AG09309 (cell line): Measurements from ENCODE around the gene CDC14A.

Experiments used
- DNase-seq: peaks from one replicate; pipeline ENCODE4 v3.0.0-alpha.2; 2010; ENCODE audit warnings: low read depth
- H3K4me3 ChIP-seq: 2 replicates; pipeline ENCODE4 v1.5.1; 2011; ENCODE audit warnings: mild to moderate bottlenecking, low read depth, low read length, moderate library complexity; ENCODE audit not compliant: control insufficient read depth
- TF ChIP-seq, protein P1 (sequence below): IDR thresholded peaks from 2 replicates; pipeline ENCODE4 v1.5.1; 2011; ENCODE audit warnings: mild to moderate bottlenecking, low read depth, low read length, inconsistent platforms; ENCODE audit not compliant: insufficient read depth, control insufficient read depth; ENCODE audit errors: missing control alignments

The CDC14A gene

DNA sequence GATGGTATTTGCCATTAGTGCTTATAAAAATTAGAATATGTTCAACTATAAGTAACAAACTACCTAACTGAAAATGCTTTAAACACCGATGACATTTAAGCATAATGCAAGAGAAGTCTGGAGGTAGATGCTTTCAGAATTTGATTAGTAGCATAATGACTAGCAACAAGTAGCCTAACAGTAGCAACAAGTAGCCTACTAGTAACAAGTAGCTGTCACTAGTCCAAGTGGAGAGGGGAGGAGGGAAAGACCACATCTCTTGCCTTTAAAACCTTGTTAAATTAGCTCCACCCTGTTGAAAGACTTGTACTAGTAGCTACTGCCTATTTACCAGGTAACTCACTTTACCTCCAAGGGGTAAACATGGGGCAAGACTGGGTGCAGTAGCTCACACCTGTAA lies 193.5 kb downstream of the CDC14A start:
- no peak overlapping the region for H3K4me3 ChIP-seq
- TF ChIP-seq, protein P1, sequence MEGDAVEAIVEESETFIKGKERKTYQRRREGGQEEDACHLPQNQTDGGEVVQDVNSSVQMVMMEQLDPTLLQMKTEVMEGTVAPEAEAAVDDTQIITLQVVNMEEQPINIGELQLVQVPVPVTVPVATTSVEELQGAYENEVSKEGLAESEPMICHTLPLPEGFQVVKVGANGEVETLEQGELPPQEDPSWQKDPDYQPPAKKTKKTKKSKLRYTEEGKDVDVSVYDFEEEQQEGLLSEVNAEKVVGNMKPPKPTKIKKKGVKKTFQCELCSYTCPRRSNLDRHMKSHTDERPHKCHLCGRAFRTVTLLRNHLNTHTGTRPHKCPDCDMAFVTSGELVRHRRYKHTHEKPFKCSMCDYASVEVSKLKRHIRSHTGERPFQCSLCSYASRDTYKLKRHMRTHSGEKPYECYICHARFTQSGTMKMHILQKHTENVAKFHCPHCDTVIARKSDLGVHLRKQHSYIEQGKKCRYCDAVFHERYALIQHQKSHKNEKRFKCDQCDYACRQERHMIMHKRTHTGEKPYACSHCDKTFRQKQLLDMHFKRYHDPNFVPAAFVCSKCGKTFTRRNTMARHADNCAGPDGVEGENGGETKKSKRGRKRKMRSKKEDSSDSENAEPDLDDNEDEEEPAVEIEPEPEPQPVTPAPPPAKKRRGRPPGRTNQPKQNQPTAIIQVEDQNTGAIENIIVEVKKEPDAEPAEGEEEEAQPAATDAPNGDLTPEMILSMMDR, result no peak
- no peak for DNase-seq

DNA sequence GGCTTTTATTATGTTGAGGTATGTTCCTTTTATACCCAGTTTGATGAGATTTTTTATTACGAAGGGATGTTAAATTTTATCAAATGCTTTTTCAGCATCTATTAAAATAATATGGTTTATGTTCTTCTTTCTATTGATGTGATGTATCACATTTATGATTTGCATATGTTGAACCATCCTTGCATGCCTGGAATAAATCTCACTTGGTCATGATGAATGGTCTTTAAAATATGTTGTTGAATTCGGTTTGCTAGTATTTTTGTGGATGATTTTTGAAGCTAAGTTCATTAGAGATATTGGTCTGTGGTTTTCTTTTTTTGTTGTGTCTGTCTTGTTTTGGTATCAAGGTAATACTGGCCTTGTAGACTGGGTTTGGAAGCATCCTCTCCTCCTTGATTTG lies 199.7 kb downstream of the CDC14A start:
- no peak overlapping the region for H3K4me3 ChIP-seq
- TF ChIP-seq, protein P1, result no peak
- no peak for DNase-seq

DNA sequence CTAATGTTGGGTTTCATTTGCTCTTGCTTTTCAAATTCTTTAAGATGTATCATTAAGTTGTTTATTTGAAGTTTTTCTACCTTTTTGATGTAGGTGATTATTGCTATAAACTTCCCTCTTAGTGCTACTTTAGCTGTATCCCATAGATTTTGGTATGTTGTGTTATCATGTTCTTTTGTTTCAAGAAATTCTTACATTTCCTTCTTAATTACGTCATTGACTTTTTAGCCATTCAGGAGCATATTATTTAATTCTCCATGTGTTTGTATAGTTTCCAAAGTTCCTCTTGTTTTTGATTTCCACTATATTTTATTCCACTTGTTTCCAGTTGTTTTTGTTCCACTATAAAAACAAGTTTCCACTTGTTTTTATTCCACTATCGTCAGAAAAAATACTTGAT lies 200.6 kb downstream of the CDC14A start:
- TF ChIP-seq, protein P1, result no peak
- no peak for DNase-seq
- no peak overlapping the region for H3K4me3 ChIP-seq

DNA sequence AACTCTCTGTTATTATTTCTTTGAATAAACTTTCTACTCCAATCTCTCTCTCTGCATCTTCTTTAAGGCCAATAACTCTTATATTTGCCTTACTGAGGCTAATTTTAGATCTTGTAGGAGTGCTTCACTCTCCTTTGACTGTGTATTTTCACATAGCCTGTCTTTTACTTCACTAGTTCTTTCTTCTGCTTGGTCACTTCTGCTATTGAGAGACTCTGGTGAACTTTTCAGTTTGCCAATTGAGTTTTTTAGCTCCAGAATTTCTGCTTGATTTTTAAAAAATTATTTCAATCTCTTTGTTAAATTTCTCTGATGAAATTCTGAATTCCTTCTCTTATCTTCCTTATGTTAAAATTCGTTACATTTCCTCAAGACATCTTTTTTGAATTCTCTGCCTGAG lies 203.9 kb downstream of the CDC14A start:
- no peak for DNase-seq
- TF ChIP-seq, protein P1, result no peak
- no peak overlapping the region for H3K4me3 ChIP-seq

DNA sequence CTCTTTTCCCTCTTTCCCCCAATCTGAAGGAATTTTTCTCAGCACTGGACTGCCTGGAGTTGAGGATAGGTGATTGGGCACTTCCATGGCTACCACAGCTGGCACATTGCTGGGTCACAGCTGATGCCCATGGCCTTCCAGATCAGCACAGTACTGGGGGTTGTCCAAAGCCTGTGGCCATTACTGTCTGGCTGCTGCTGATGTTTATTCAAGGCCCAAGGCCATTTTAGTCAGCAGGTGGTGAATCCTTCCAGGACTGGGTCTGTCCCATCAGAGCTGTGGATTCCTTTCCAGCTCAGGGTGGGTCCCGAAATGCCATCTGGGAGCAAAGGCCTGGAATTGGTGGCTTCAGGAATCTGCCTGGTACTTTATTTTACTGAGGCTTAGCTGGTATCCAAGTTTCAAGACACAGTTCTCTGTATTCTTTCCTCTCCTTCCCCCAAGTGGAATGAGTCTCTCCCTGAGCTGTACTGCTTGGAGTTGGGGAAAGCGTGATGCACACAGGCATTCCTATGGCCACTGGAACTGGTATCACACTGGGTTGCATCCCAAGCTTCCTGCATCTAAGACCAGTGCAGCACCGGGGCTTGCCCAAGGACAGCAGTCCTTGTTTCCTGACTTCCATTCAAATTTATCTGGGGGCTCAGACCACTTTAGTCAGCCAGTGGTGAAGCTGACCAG lies 204.8 kb downstream of the CDC14A start:
- no peak overlapping the region for H3K4me3 ChIP-seq
- no peak for DNase-seq

DNA sequence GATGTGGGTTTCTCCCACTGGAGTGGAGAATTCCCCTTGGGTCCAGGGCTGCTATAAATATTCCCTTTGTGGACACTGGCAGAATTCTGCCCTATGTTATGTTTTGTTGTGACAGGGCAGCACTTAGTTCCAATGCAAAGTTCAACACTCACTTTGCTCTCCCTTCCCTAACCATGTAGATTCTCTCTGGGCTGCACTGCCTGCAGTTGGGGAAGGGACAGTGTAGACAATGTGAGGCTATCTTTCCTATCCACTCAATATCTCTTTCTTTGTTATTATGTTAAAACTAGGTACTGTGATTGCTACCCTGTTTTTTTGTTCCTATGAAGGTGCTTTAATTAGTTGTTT lies 205.3 kb downstream of the CDC14A start:
- DNase-seq, result no peak
- H3K4me3 ChIP-seq, result no peak overlapping the region
- TF ChIP-seq, protein P1, result no peak

More for the DNA sequence above, 204.8 kb downstream of the CDC14A start:
- TF ChIP-seq, protein P1, result no peak
